GM18508 (cell line): ENCODE results near the gene AP1M1.

Experiments
- ATAC-seq: cut with Tn5 transposase; IDR thresholded peaks from one replicate; pipeline ENCODE4 v1.9.1; 2021; ENCODE audit warnings: moderate number of reproducible peaks; ENCODE audit not compliant: insufficient read depth, unreplicated experiment

AP1M1 gene

DNA sequence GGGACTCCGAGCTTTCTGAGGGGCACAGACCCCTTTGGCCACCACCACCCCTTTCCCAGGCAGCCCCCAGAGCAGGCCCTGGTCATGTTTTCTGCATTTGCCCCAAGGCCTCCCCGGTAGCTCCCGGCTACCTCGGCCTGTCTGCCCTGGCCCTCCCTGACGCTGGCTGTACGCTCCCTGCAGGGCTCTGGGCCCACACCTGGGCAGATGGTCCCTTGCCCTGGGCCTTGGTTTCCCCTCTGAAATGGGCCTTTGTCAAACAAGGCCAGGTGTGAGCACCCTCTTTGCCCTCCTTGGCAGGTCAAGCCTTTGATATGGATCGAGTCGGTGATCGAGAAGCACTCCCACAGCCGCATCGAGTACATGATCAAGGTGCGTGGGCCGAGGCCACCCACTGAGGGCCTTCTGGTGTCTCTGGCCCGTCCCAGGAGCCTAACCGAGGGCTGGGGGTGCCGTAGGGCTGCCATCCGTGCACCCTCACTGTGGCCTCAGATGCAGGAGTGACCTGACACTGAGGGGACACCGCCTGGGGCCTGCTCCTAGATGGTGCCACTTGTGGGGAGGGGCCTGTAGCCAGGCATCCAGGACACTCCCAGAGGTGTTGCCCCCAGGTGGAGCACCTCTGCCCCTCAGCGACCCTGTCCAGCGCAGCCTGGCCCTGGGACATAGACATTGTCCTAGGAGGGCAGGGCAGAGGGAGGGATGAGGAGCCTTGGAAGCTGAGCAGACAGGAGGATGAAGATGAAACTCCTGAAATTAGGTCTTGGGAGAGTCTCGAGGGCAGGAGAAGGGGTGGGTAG lies 30.3 kb downstream of the AP1M1 start:
- no peak for ATAC-seq

DNA sequence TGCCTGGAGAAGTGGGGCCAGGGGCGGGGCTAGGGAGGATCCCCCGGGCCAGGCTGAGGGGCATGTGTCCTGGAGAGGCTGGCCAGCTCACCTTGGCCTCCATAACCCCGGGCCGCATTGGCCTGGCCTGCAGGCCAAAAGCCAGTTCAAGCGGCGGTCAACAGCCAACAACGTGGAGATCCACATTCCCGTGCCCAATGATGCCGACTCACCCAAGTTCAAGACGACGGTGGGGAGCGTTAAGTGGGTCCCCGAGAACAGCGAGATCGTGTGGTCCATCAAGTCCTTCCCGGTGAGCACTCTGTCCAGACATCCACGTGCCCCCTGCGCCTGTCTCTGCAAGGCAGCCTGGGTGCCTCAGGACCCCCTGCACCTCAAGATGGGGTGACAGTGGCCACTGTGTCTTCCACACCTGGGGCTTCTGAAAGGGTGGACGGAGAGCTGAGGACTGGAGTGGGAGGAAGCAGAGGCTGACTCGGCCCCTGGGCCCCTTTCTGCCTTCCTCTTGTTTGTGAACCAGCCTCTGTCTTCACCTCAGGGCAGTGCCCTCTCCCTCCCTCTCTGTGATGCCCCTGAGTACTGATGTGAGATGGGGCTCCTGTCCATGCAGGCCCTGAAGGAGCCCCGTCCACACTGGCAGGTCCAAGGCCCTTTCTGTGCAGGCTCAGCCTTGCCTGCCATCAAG lies 31.1 kb downstream of the AP1M1 start:
- ATAC-seq = no peak

DNA sequence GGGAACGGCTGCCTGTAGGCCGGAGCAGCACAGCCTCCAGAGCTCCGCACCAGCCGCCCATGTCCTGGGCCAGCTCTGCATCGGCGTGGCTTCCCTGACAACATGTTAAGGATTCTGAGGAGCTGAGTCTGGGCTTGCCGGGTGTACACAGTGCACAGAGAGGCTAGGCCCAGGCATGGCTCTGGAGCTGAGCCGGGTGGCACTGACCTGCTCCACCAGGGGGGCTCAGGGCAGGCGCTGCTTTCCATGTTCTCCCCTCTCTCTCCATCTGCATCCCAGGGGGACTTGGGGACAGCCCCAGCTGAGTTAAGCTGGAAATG lies 31.6 kb downstream of the AP1M1 start:
- ATAC-seq = no peak

- no peak for ATAC-seq
Observed at GRCh38 chr19:16232127-16232526, 34.4 kb downstream of the AP1M1 start.

- ATAC-seq = no peak
Observed at GRCh38 chr19:16232568-16232967, 34.9 kb downstream of the AP1M1 start.

GRCh38 chr19:16233081-16233776 lies 35.5 kb downstream of the AP1M1 start:
- ATAC-seq = no peak

GRCh38 chr19:16233836-16234551 lies 36.3 kb downstream of the AP1M1 start:
- no peak for ATAC-seq

- no peak for ATAC-seq
Observed at GRCh38 chr19:16234552-16235445, 37.1 kb downstream of the AP1M1 start.

GRCh38 chr19:16235811-16236652 lies 38.3 kb downstream of the AP1M1 start:
- ATAC-seq = no peak

DNA sequence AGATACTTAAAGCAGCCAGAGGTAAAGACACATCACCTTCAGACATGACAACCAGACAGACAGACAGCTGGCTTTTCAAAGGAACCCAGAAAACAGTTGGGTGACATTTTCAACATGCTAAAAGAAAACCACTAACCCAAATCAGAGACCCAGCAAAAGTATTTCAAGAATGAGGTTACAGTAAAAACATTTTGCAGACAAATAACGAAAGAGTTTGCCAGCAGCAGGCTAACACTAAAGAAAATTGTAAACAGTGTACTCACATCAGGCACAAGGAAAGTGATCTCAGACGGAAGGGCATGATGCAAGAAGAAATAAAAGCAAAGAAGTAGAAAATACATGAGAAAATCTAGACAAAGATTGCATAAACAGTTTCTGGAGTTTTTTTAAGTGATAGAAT lies 46.4 kb downstream of the AP1M1 start:
- no peak for ATAC-seq

DNA sequence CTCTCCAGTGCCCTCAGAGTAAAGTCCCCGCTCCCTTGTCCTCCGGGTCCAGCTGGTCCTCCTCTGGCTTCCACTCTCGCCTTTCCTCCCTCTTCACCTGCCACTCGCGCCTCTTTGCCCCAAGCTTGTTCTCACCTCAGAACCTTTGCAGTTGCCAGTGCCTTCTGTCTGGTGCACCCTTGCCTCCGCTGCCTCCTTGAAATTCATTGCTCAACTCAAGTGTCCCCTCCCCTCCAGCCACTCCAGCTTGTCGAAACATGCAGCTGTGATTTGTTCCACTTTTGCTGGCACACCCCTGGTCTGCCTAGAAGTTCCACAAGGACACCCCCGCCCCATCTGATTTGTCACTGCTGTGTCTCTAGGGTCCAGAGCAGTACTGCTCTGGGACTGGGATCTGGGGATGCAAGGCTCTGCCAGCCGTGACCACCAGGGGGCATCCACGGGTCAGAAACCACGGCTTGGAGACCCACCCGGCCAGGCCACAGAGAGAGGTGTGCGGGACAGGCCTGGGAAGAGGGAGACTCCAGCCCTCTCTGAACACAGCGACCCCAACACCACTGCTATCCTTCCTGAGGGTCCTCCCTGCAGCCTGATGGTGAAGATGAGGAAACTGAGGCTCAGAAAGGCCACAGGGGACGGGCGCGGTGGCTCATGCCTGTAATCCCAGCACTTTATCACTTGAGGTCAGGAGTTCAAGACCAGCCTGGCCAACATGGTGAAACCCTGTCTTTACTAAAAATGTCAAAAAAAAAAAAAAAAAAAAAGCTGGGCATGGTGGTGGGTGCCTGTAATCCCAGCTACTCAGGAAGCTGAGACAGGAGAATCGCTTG lies 49.9 kb downstream of the AP1M1 start:
- ATAC-seq = no peak

DNA sequence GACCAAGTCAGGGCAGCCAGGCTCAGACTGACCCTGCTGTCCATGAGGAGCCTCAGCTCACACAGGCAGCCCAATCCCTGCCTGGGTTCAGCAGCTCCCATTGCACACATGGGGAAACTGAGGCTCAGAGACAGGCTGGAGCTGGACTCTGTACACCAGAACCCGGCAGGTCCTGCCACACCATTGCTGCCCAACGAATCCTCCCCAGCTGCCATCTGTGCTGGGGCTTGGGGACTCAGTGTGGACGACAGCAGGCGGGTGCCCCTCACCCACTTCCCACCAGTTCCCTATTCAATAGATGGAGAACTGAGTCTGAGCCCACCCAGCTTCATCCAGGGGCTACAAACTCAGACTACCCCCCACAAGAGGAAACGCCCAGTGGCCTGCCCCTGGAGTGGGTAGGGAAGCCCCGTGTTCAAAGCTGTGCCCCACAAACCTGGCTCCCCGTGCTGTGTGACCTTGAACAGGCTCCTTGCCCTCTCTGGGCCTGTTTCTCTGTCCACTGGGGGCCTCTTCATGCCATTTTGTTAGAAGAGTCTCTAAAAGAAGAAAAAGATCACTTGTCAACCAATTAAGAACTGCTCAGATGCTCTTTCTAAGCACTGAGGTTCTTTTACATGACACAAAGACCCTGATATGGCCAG lies 50.8 kb downstream of the AP1M1 start:
- no peak for ATAC-seq

DNA sequence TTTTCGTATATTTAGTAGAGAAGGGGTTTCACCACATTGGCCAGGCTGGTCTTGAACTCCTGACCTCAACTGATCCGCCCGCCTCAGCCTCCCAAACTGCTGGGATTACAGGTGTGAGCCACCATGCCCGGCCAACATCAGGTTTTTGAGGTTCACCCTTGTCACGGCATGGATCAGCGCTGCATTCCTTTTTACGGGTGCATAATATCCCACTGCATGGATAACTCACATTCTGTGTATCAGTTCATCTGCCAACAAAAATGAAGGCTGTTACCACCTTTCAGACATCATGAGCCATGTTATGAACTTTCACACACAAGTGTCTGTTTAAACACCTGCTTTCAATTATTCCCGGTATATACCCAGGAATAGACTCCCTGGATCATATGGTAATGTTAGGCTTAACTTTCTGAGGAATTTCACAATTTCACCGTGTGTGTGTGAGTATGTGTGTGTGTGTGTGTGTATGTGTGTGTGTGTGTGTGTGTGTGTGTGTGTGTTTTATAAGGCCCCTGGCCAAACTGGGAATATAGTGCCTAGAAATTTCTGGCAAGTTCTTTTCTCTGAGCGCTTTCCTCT lies 52.2 kb downstream of the AP1M1 start:
- ATAC-seq = no peak

DNA sequence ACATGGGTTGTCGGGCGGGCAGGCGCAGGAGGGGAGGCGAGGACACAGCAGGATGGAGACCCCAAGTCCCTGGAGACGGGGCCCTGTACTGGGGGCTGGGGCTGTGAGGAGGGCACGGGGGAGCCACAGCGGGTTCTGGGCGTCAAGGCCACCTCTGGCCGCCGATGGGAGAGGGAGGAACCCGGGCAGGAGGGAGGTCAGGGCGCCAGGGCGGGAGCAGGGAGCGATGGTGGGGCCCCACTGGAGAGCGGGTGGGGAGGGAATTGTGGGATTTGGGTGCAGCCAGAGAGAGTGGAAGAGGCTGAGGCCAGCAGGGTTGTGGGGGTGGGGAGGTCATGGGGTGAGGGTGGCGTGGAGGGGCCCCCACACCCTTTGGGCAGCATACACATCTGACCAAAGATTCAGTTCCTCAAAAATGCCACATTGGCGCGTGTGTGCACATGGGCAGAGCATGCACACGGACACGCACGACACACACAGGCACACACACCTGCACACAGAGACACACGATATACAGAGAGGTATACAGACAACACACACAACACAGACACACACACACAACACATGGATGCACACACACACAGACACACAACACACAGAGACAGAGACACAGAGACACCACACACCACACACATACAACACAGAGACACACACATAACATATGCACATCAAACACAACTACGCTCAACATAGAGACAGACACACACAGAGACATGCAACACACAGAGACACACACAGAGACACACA lies 54.9 kb downstream of the AP1M1 start:
- no peak for ATAC-seq

- ATAC-seq = no peak
Observed at GRCh38 chr19:16254851-16255408, 57.2 kb downstream of the AP1M1 start.

- ATAC-seq = no peak
Observed at GRCh38 chr19:16257509-16258002, 59.8 kb downstream of the AP1M1 start.
